ENCODE measurements around the gene BHMT2. TPM values are rescaled to one million over a fixed set of nuclear protein-coding genes. Genes with fewer than 3 reads are reported as not detected.
A peak's percentile ranks its signal among the peaks of the same experiment; 100 is the strongest.

BHMT2 gene
- total RNA-seq (ENCODE audit: low replicate concordance) = 5.0 and 6.8 TPM in 2 replicates

- H3K4me3 ChIP-seq (ENCODE audit: low read depth, low read length) = peak within 1 kb of the TSS; percentile 39
- no peak for DNase-seq (ENCODE audit: low read depth)
- no peak for TF ChIP-seq CTCF (IDR thresholded peaks at IDR 0.05; ENCODE audit: insufficient read depth, low read length)
These were observed at the start of gene BHMT2, which contains the start of gene DMGDH for GRCh38 chr5:79069488-79070349. Gene BHMT2, plus strand, starts transcription at chr5:79069767. Its CDS starts 16 bp downstream, at chr5:79069783. Gene DMGDH, minus strand, starts transcription at chr5:79069674. Its CDS starts 54 bp downstream, at chr5:79069620.

GRCh38 chr5:79020861-79021561, 48.6 kb upstream of the BHMT2 start:
- TF ChIP-seq CTCF (IDR thresholded peaks at IDR 0.05; ENCODE audit: insufficient read depth, low read length) = peak; percentile 89
- no peak overlapping the region for H3K4me3 ChIP-seq (ENCODE audit: low read depth, low read length)
- DNase-seq (ENCODE audit: low read depth) = peak; percentile 83

- DNase-seq (ENCODE audit: low read depth) = no peak
- TF ChIP-seq CTCF (IDR thresholded peaks at IDR 0.05; ENCODE audit: insufficient read depth, low read length) = no peak
- H3K4me3 ChIP-seq (ENCODE audit: low read depth, low read length) = no peak overlapping the region
These were observed 47.8 kb upstream of the BHMT2 start for GRCh38 chr5:79021753-79022152.

GRCh38 chr5:79022771-79023170, 46.8 kb upstream of the BHMT2 start:
- DNase-seq (ENCODE audit: low read depth) = no peak
- H3K4me3 ChIP-seq (ENCODE audit: low read depth, low read length) = no peak overlapping the region
- no peak for TF ChIP-seq CTCF (IDR thresholded peaks at IDR 0.05; ENCODE audit: insufficient read depth, low read length)

- TF ChIP-seq CTCF (IDR thresholded peaks at IDR 0.05; ENCODE audit: insufficient read depth, low read length) = no peak
- DNase-seq (ENCODE audit: low read depth) = no peak
These were observed 46.2 kb upstream of the BHMT2 start for GRCh38 chr5:79023348-79023747.

GRCh38 chr5:79023947-79024346, 45.6 kb upstream of the BHMT2 start:
- no peak overlapping the region for H3K4me3 ChIP-seq (ENCODE audit: low read depth, low read length)
- no peak for DNase-seq (ENCODE audit: low read depth)
- no peak for TF ChIP-seq CTCF (IDR thresholded peaks at IDR 0.05; ENCODE audit: insufficient read depth, low read length)

More at GRCh38 chr5:79023348-79023747, 46.2 kb upstream of the BHMT2 start:
- no peak overlapping the region for H3K4me3 ChIP-seq (ENCODE audit: low read depth, low read length)

Data from fibroblast of the aortic adventitia (primary cell).